Tibial artery (tissue), 4 donors: Measurements from ENCODE around the gene PPCS.

Source experiments
- DNase-seq, 2 donors: peaks; one replicate each; pipeline ENCODE4 v3.0.0-alpha.2; 2019
- H3K27ac ChIP-seq, 2 donors: fragments of 200-600 bp; sonication (generic) in 1 of 2; 1 replicate in 1 of 2; 2 replicates in 1 of 2; pipeline ENCODE4 v1.5.1; 2018 to 2019; ENCODE audit warnings: mild to moderate bottlenecking in 1 of 2
- H3K27me3 ChIP-seq, 2 donors: fragments of 200-600 bp; sonication (generic) in 1 of 2; one replicate each; pipeline versions ENCODE4 v1.5.1 to v1.6.0; 2016 to 2019
- H3K36me3 ChIP-seq, 3 donors: fragments of 200-600 bp; sonication (generic) in 2 of 3; one replicate each; pipeline ENCODE4 v1.5.1; 2016 to 2019; ENCODE audit warnings: mild to moderate bottlenecking in 2 of 3
- H3K4me1 ChIP-seq, 4 donors: fragments of 200-600 bp; sonication (generic) in 2 of 4; 1 replicate in 3 of 4; 2 replicates in 1 of 4; pipeline ENCODE4 v1.5.1; 2016 to 2019
- H3K4me3 ChIP-seq, 2 donors: fragments of 200-600 bp; sonication (generic) in 1 of 2; 1 replicate in 1 of 2; 2 replicates in 1 of 2; pipeline ENCODE4 v1.5.1; 2018 to 2019; ENCODE audit warnings: mild to moderate bottlenecking in 2 of 2
- H3K9me3 ChIP-seq, 3 donors: fragments of 200-600 bp; sonication (generic) in 1 of 3; one replicate each; pipeline ENCODE4 v1.5.1; 2016 to 2019
- CTCF ChIP-seq, 2 experiments: fragments of 200-600 bp in 1 of 2; fragments of 450-650 bp in 1 of 2; IDR thresholded peaks; one replicate each; pipeline ENCODE4 v1.5.1; 2017 to 2019; ENCODE audit warnings: antibody characterized with exemption in 2 of 2, mild to moderate bottlenecking in 1 of 2, moderate library complexity in 1 of 2
- intact Hi-C: fragments of 100-400 bp; cut with DNase I; formaldehyde crosslinking; loops from one replicate; pipeline ENCODE4 v1.15.0; 2023; ENCODE audit warnings: low total_unique reads

Gene PPCS

DNA sequence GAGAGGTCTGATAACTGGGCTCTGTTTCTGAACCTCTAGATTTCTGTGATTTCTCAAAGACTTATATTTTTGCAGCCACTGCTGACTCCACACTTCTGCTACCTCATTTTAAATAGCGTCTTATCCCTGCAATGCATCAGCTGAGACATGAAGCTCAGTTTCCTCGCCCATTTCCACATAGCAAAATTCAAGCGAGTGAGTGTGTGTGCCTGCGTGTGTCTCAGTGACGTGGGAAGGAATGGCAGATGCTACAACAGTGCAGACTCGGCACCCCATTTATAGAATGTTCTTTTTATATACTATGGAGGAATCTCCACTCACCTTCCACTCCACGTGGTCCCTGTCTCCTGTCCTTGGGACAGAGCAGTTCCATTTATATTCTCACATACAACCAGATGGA, 36.2 kb upstream of the PPCS start:
- H3K4me3 ChIP-seq, result no peak overlapping the region
- H3K4me1 ChIP-seq, result no peaks in the 10 kb centered on the region
- peaks cover 0 to 17% of the 10 kb centered on the region in 2 donors for H3K27me3 ChIP-seq
- no peak for DNase-seq
- no peaks in the 10 kb centered on the region for H3K36me3 ChIP-seq
- TF ChIP-seq CTCF (IDR thresholded peaks at IDR 0.05), result no peak
- no peak overlapping the region for H3K27ac ChIP-seq
- intact Hi-C loops, result no loop called here
- no peaks in the 10 kb centered on the region for H3K9me3 ChIP-seq

DNA sequence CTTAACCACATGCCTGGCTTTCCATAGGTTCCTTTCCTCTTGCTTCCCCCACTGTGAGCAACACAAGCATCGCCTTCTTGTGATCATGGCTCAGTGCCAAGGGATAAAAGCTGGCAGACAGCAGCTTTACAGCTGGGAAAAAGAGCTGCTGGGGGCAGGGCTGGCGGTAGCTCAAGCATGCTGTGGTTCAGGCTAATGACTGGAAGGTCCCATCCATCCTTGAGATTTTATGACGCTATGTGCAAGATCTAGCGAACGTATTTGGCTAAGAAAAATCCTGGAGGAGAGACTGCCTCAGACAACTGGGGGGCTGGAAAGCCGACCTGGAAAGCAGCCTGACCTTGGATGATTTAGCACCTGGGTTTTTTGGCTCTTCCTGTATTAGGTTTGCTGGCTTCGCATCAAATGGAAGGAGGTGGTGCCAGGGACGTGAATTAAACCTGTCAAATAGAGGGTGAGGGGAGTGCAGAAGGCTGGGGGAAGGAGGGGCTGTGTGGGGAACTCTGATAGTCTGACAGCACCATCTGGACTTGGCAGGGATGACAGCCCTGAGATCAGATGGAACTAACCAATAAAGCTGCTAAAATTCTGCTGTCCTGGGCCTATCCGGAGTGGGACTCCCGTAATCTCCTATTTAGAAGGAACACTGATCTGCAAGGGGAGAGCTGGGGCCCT, 35.3 kb upstream of the PPCS start:
- Histone ChIP-seq H3K27me3 (peaks cover 0 to 17% of the 10 kb centered on the region in 2 donors), H3K9me3 (no peaks in the 10 kb centered on the region), H3K4me3 (no peak overlapping the region), H3K36me3 (no peaks in the 10 kb centered on the region), H3K4me1 (no peaks in the 10 kb centered on the region), H3K27ac (no peak overlapping the region)
- no peak for DNase-seq
- no peak for TF ChIP-seq CTCF (IDR thresholded peaks at IDR 0.05)
- intact Hi-C loops, result no loop called here

DNA sequence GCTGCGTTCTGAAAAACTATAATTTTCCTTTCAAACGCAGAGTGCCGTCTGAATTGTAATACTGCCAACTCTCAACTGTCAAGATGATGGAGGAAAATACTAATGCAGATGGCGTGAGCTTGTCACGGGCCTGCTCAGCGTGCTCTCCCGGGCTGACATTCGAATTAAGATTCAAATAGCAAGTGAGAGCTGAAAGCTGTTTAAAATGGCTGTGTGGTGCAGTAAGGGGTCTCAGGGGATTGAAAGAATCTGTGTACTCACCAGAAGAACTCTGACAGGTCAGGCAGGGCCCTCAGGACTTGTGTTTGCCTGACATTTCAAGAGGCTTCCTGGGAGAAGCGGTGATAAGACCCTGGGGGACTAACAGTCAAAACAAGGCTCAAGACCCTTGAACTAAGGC, 33.6 kb upstream of the PPCS start:
- intact Hi-C loops, result no loop called here
- peaks cover 0 to 17% of the 10 kb centered on the region in 2 donors for H3K27me3 ChIP-seq
- no peaks in the 10 kb centered on the region for H3K9me3 ChIP-seq
- TF ChIP-seq CTCF (IDR thresholded peaks at IDR 0.05), result no peak
- no peak overlapping the region for H3K27ac ChIP-seq
- H3K4me3 ChIP-seq, result no peak overlapping the region
- no peaks in the 10 kb centered on the region for H3K4me1 ChIP-seq
- DNase-seq, result no peak
- H3K36me3 ChIP-seq, result no peaks in the 10 kb centered on the region

DNA sequence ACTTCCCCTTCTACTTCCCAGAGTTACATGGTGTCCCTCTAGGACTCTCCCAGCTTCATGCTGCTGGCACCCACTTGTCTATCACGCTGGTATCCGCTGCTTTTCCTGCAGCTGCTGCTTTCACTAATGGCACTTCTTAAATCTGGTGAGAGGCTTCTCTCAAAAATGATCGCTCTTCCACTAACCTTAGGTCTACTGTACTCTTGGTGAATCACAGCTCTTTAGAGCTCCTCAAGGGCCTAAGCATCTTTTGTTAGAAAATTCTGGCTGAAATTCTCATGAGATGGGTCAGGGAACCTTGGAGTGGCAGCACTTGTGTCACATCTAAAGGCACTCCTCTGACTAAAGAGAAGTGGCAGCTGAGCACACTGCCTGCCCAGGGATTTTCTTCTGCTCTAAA, 32.7 kb upstream of the PPCS start:
- intact Hi-C loops, result no loop called here
- H3K27ac ChIP-seq, result no peak overlapping the region
- H3K27me3 ChIP-seq, result peaks cover 0 to 17% of the 10 kb centered on the region in 2 donors
- no peaks in the 10 kb centered on the region for H3K4me1 ChIP-seq
- H3K4me3 ChIP-seq, result no peak overlapping the region
- no peaks in the 10 kb centered on the region for H3K36me3 ChIP-seq
- no peak for TF ChIP-seq CTCF (IDR thresholded peaks at IDR 0.05)
- DNase-seq, result no peak
- no peaks in the 10 kb centered on the region for H3K9me3 ChIP-seq

DNA sequence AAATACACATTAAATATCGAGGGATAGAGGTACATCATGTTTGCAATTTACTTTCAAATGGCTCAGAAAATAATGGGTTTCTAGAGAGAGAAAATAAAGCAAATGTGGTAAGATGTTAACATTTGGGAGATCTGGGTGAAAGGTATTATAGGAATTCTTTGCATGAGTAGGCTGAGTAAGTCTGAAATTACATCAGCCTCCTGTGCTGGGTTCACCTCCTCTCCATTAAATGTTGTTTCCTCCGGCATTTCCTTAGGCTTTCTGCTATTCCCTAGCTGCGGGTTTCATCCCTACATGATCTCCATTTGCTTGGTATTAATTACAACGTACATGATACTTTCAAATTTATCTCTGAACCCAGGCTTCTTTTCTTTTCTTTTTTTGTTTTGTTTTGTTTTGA, 32.1 kb upstream of the PPCS start:
- DNase-seq, result no peak
- no peak for TF ChIP-seq CTCF (IDR thresholded peaks at IDR 0.05)
- intact Hi-C loops, result no loop called here
- Histone ChIP-seq H3K27me3 (peaks cover 0 to 17% of the 10 kb centered on the region in 2 donors), H3K27ac (no peak overlapping the region), H3K4me1 (no peaks in the 10 kb centered on the region), H3K4me3 (no peak overlapping the region), H3K36me3 (no peaks in the 10 kb centered on the region), H3K9me3 (no peaks in the 10 kb centered on the region)

GRCh38 chr1:42427240-42427639, 29.1 kb upstream of the PPCS start:
- Histone ChIP-seq H3K9me3 (no peaks in the 10 kb centered on the region), H3K4me1 (no peaks in the 10 kb centered on the region), H3K27me3 (peaks cover 0 to 2% of the 10 kb centered on the region in 2 donors), H3K27ac (no peak overlapping the region), H3K36me3 (no peaks in the 10 kb centered on the region), H3K4me3 (no peak overlapping the region)
- DNase-seq, result no peak
- no peak for TF ChIP-seq CTCF (IDR thresholded peaks at IDR 0.05)
- intact Hi-C loops, result no loop called here
